ENCODE results near the gene LAD1.

DNA sequence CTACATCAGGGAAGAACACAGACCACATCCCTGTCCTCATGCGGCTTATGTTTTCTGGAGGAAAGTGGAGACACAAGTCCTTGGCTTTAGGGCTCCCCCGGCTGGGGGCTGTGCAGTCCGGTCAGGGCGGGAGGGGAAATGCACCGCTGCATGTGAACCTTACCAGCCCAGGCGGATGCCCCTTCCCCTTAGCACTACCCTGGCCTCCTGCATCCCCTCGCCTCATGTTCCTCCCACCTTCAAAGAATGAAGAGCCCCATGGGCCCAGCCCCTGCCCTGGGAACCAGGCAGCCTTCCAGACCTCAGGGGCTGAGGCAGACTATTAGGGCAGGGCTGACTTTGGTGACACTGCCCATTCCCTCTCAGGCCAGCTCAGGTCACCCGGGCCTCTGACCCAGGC lies 67.1 kb downstream of the LAD1 start:
- TF ChIP-seq POLR2A (IDR thresholded peaks at IDR 0.05; ENCODE audit: low read length) (no peak), GATA1 (IDR thresholded peaks at IDR 0.05; ENCODE audit: low read depth, low read length) (no peak)
